GM19397 (cell line): Measurements from ENCODE around the gene CHRNG.
"Not testable (repeated sequence)": the region's sequence is repeated elsewhere in the genome, so short reads cannot be mapped to it uniquely, and the experiment has no call there.

Experiments used
- ATAC-seq: cut with Tn5 transposase; IDR thresholded peaks from one replicate; pipeline ENCODE4 v1.9.1; 2021; ENCODE audit warnings: mild to moderate bottlenecking, moderate library complexity; ENCODE audit not compliant: unreplicated experiment

CHRNG gene

GRCh38 chr2:232542715-232543467 is 3.4 kb downstream of the CHRNG start:
- ATAC-seq = no peak

- no peak for ATAC-seq
Measured at GRCh38 chr2:232543491-232543890, 4.0 kb downstream of the CHRNG start.

- no peak for ATAC-seq
Measured at GRCh38 chr2:232543928-232544631, 4.6 kb downstream of the CHRNG start.

- ATAC-seq = no peak
Measured at GRCh38 chr2:232544674-232545073, 5.2 kb downstream of the CHRNG start.

- ATAC-seq = no peak
Measured at GRCh38 chr2:232545511-232546375, 6.3 kb downstream of the CHRNG start.

- no peak for ATAC-seq
Measured at GRCh38 chr2:232547991-232548390, 8.5 kb downstream of the CHRNG start.

GRCh38 chr2:232549655-232550353 is 10.3 kb downstream of the CHRNG start:
- ATAC-seq = no peak

GRCh38 chr2:232550354-232551249 is 11.1 kb downstream of the CHRNG start, which contains the start of the genes EIF4E2 and TIGD1:
EIF4E2 (plus strand) TSS chr2:232550689; CDS start chr2:232550725, 36 bp downstream.
TIGD1 (minus strand) TSS chr2:232550557; CDS start chr2:232549882, 675 bp downstream.
- ATAC-seq = peak; percentile 93

- no peak for ATAC-seq
Measured at GRCh38 chr2:232551250-232551638, 11.8 kb downstream of the CHRNG start.

GRCh38 chr2:232551776-232552175 is 12.3 kb downstream of the CHRNG start:
- ATAC-seq = no peak

- ATAC-seq = no peak
Measured at GRCh38 chr2:232556426-232556825, 16.9 kb downstream of the CHRNG start.

GRCh38 chr2:232562515-232563151 is 23.1 kb downstream of the CHRNG start:
- ATAC-seq = no peak

GRCh38 chr2:232563580-232563979 is 24.1 kb downstream of the CHRNG start:
- no peak for ATAC-seq

- ATAC-seq = no peak
Measured at GRCh38 chr2:232567721-232568120, 28.2 kb downstream of the CHRNG start.

GRCh38 chr2:232568161-232568560 is 28.7 kb downstream of the CHRNG start:
- ATAC-seq = no peak

GRCh38 chr2:232569541-232569940 is 30.0 kb downstream of the CHRNG start:
- ATAC-seq = no peak

- ATAC-seq = not testable (repeated sequence)
Measured at GRCh38 chr2:232570481-232570880, 31.0 kb downstream of the CHRNG start.

- no peak for ATAC-seq
Measured at GRCh38 chr2:232571026-232571474, 31.6 kb downstream of the CHRNG start.

GRCh38 chr2:232573042-232573441 is 33.5 kb downstream of the CHRNG start:
- no peak for ATAC-seq
